Neural cell (in vitro differentiated cells): ENCODE data around the gene PRR5L. TPM values are rescaled to one million over a fixed set of nuclear protein-coding genes. Genes with fewer than 3 reads are reported as not detected.

Experiments used
- H2AFZ ChIP-seq: fragments of 200-600, 300-800 bp; sonication (generic), shearing (Covaris generic); 2 replicates; pipeline ENCODE4 v1.6.0; 2014; ENCODE audit warnings: low read depth, mild to moderate bottlenecking, antibody characterized with exemption, low read length, moderate library complexity
- H3F3A ChIP-seq: fragments of 200-600 bp; shearing (Covaris generic); 2 replicates; pipeline ENCODE4 v1.6.1; 2016; ENCODE audit warnings: mild to moderate bottlenecking, moderate library complexity, mixed read lengths, antibody characterized with exemption, low read length; ENCODE audit not compliant: insufficient read depth, poor library complexity, severe bottlenecking
- H3K27ac ChIP-seq: fragments of 200-600, 300-800 bp; sonication (generic), shearing (Covaris generic); 2 replicates; pipeline ENCODE4 v1.5.1; 2014; ENCODE audit warnings: mild to moderate bottlenecking, low read length, moderate library complexity
- H3K27me3 ChIP-seq: fragments of 300-800, 200-600 bp; sonication (generic), shearing (Covaris generic); 2 replicates; pipeline ENCODE4 v1.6.0; 2014; ENCODE audit warnings: mild to moderate bottlenecking, low read depth, low read length, moderate library complexity; ENCODE audit not compliant: insufficient read depth
- H3K36me3 ChIP-seq: fragments of 300-800, 200-600 bp; sonication (generic), shearing (Covaris generic); 2 replicates; pipeline ENCODE4 v1.5.1; 2014; ENCODE audit warnings: mild to moderate bottlenecking, antibody characterized with exemption, low read length, moderate library complexity; ENCODE audit not compliant: insufficient read depth
- H3K4me2 ChIP-seq: fragments of 300-800, 200-600 bp; sonication (generic), shearing (Covaris generic); 2 replicates; pipeline ENCODE4 v1.6.0; 2014; ENCODE audit warnings: mild to moderate bottlenecking, low read length
- H3K4me3 ChIP-seq: fragments of 300-800, 200-600 bp; sonication (generic), shearing (Covaris generic); 2 replicates; pipeline ENCODE4 v1.5.1; 2014; ENCODE audit warnings: mild to moderate bottlenecking, low read length, moderate library complexity
- H3K79me2 ChIP-seq: fragments of 200-600 bp; shearing (Covaris generic); replicated peaks from 2 replicates; pipeline ENCODE4 v1.6.0; 2014; ENCODE audit warnings: mild to moderate bottlenecking, low read length, moderate library complexity; ENCODE audit not compliant: insufficient read depth
- H3K9ac ChIP-seq: fragments of 300-800, 200-600 bp; sonication (generic), shearing (Covaris generic); 2 replicates; pipeline ENCODE4 v1.6.1; 2016; ENCODE audit warnings: mild to moderate bottlenecking, low read length, mixed read lengths
- H3K9me2 ChIP-seq: fragments of 200-600 bp; shearing (Covaris generic); 2 replicates; pipeline ENCODE4 v1.6.1; 2016; ENCODE audit warnings: mild to moderate bottlenecking, low read length, mixed read lengths; ENCODE audit not compliant: insufficient read depth
- H3K9me3 ChIP-seq: fragments of 200-600, 300-800 bp; sonication (generic), shearing (Covaris generic); 2 replicates; pipeline ENCODE4 v1.6.1; 2016; ENCODE audit warnings: mild to moderate bottlenecking, mixed run types, low read length, moderate library complexity, mixed read lengths
- H4K20me1 ChIP-seq: fragments of 200-600 bp; shearing (Covaris generic); 2 replicates; pipeline ENCODE4 v1.6.1; 2016; ENCODE audit warnings: mild to moderate bottlenecking, mixed run types; ENCODE audit not compliant: insufficient read depth
- CTCF ChIP-seq: fragments of 450-650 bp; IDR thresholded peaks from 2 replicates; pipeline ENCODE4 v1.5.1; 2014; ENCODE audit warnings: antibody characterized with exemption, mild to moderate bottlenecking, moderate library complexity; ENCODE audit not compliant: poor library complexity, severe bottlenecking
- EP300 ChIP-seq: fragments of 450-650 bp; conservative IDR thresholded peaks from 2 replicates; pipeline ENCODE4 v1.6.1; 2014; ENCODE audit warnings: antibody characterized with exemption, mild to moderate bottlenecking, moderate library complexity; ENCODE audit not compliant: poor library complexity, severe bottlenecking
- EZH2 ChIP-seq: fragments of 200-600, 300-800 bp; shearing (Covaris generic), sonication (generic); IDR thresholded peaks from 2 replicates; pipeline ENCODE4 v1.6.1; 2014; ENCODE audit warnings: antibody characterized with exemption, low read length, borderline replicate concordance, mild to moderate bottlenecking; ENCODE audit not compliant: insufficient read depth, poor library complexity, severe bottlenecking
- MXI1 ChIP-seq: fragments of 450-650 bp; conservative IDR thresholded peaks from 2 replicates; pipeline ENCODE4 v1.6.1; 2014; ENCODE audit warnings: antibody characterized with exemption, mild to moderate bottlenecking; ENCODE audit not compliant: poor library complexity, severe bottlenecking
- POLR2AphosphoS5 ChIP-seq: IDR thresholded peaks from 2 replicates; pipeline ENCODE4 v1.6.1; 2012
- RAD21 ChIP-seq: fragments of 450-650 bp; conservative IDR thresholded peaks from 2 replicates; pipeline ENCODE4 v1.6.1; 2014; ENCODE audit warnings: antibody characterized with exemption, mild to moderate bottlenecking, moderate library complexity
- REST ChIP-seq: IDR thresholded peaks from 2 replicates; pipeline ENCODE4 v1.6.1; 2012; ENCODE audit warnings: borderline replicate concordance
- TAF1 ChIP-seq: IDR thresholded peaks from 2 replicates; pipeline ENCODE4 v1.6.1; 2012; ENCODE audit warnings: low read depth
- polyA plus RNA-seq: library from polyadenylated mRNA; depleted of rRNA; stranded (reverse); fragments of >200 nt; gene quantifications from 2 replicates; pipeline ENCODE4 v1.2.3, GENCODE V29; 2014

Gene PRR5L
- polyA plus RNA-seq, 1 donor from 2014 or later: 0.22 TPM

- Histone ChIP-seq H3K9me2 (no peaks in the 10 kb centered on the region), H3K27me3 (no peaks in the 10 kb centered on the region), H2AFZ (no peak overlapping the region), H3K9me3 (no peaks in the 10 kb centered on the region), H3K4me2 (no peak overlapping the region), H3K4me3 (no peak overlapping the region), H4K20me1 (no peaks in the 10 kb centered on the region), H3K36me3 (no peaks in the 10 kb centered on the region), H3K79me2 (no peaks in the 10 kb centered on the region), H3F3A (no peaks in the 10 kb centered on the region), H3K9ac (no peak overlapping the region), H3K27ac (no peak overlapping the region)
- TF ChIP-seq RAD21: no peak
- no peak for TF ChIP-seq POLR2AphosphoS5
- no peak for TF ChIP-seq TAF1
- TF ChIP-seq EZH2: no peak
- no peak for TF ChIP-seq EP300
- TF ChIP-seq MXI1: no peak
Measured at GRCh38 chr11:36441610-36442208, 145.6 kb downstream of the PRR5L start.

GRCh38 chr11:36443661-36444060 is 147.6 kb downstream of the PRR5L start:
- no peak overlapping the region for H3K4me3 ChIP-seq
- no peak overlapping the region for H3K9ac ChIP-seq
- no peaks in the 10 kb centered on the region for H3K79me2 ChIP-seq
- no peak overlapping the region for H2AFZ ChIP-seq
- H3K27ac ChIP-seq: no peak overlapping the region
- H4K20me1 ChIP-seq: no peaks in the 10 kb centered on the region
- no peak for TF ChIP-seq MXI1
- TF ChIP-seq RAD21: no peak
- no peak for TF ChIP-seq CTCF
- no peak for TF ChIP-seq EZH2
- no peaks in the 10 kb centered on the region for H3K36me3 ChIP-seq
- no peak overlapping the region for H3K4me2 ChIP-seq
- H3K27me3 ChIP-seq: no peaks in the 10 kb centered on the region
- H3K9me2 ChIP-seq: no peaks in the 10 kb centered on the region
- H3K9me3 ChIP-seq: no peaks in the 10 kb centered on the region
- no peaks in the 10 kb centered on the region for H3F3A ChIP-seq

GRCh38 chr11:36446135-36446534 is 150.0 kb downstream of the PRR5L start:
- Histone ChIP-seq H3K4me2 (no peak overlapping the region), H3K9me2 (no peaks in the 10 kb centered on the region), H3K4me3 (no peak overlapping the region), H3K9ac (no peak overlapping the region), H3K27ac (no peak overlapping the region), H4K20me1 (no peaks in the 10 kb centered on the region), H2AFZ (no peak overlapping the region), H3K27me3 (no peaks in the 10 kb centered on the region), H3F3A (no peaks in the 10 kb centered on the region), H3K36me3 (no peaks in the 10 kb centered on the region), H3K79me2 (no peaks in the 10 kb centered on the region), H3K9me3 (no peaks in the 10 kb centered on the region)
- TF ChIP-seq REST: no peak
- no peak for TF ChIP-seq EZH2
- TF ChIP-seq RAD21: no peak
- TF ChIP-seq MXI1: no peak
- no peak for TF ChIP-seq CTCF
- TF ChIP-seq TAF1: no peak
